HG02943 (cell line): Measurements from ENCODE around the gene LDLRAP1.

Experiments used
- ATAC-seq: cut with Tn5 transposase; IDR thresholded peaks from one replicate; pipeline ENCODE4 v1.9.1; 2021; ENCODE audit warnings: mild to moderate bottlenecking, low read depth, moderate library complexity; ENCODE audit not compliant: unreplicated experiment

The LDLRAP1 gene

GRCh38 chr1:25523542-25523941 is 19.9 kb upstream of the LDLRAP1 start:
- ATAC-seq: no peak

- ATAC-seq: no peak
Observed at GRCh38 chr1:25524568-25525360, 18.6 kb upstream of the LDLRAP1 start.

- no peak for ATAC-seq
Observed at GRCh38 chr1:25525361-25525688, 18.1 kb upstream of the LDLRAP1 start.

GRCh38 chr1:25526753-25527152 is 16.7 kb upstream of the LDLRAP1 start:
- ATAC-seq: no peak

GRCh38 chr1:25527226-25527846 is 16.1 kb upstream of the LDLRAP1 start:
- ATAC-seq: no peak

- no peak for ATAC-seq
Observed at GRCh38 chr1:25527946-25528595, 15.3 kb upstream of the LDLRAP1 start.

GRCh38 chr1:25528881-25529517 is 14.4 kb upstream of the LDLRAP1 start:
- ATAC-seq: no peak

GRCh38 chr1:25529518-25530185 is 13.8 kb upstream of the LDLRAP1 start:
- no peak for ATAC-seq

- no peak for ATAC-seq
Observed at GRCh38 chr1:25530186-25531081, 13.0 kb upstream of the LDLRAP1 start.

- ATAC-seq: no peak
Observed at GRCh38 chr1:25531082-25531461, 12.3 kb upstream of the LDLRAP1 start.

DNA sequence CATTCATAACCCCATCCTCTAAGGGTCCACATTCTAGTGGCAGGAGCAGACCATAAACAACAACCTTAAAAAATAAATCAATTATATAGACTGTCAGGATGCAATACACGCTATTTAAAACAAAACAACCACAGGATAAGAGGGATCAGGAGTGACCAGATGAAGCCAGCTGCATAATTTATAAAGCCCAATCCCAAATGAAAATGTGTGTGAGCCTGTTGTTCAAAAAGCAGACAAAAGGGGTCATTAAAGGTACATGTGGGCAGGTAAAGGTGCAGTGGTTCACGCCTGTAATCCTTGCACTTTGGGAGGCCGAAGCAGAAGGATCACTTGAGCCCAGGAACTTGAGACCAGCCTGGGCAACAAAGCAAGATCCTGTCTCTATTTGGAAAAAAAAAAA is 10.4 kb upstream of the LDLRAP1 start:
- no peak for ATAC-seq

DNA sequence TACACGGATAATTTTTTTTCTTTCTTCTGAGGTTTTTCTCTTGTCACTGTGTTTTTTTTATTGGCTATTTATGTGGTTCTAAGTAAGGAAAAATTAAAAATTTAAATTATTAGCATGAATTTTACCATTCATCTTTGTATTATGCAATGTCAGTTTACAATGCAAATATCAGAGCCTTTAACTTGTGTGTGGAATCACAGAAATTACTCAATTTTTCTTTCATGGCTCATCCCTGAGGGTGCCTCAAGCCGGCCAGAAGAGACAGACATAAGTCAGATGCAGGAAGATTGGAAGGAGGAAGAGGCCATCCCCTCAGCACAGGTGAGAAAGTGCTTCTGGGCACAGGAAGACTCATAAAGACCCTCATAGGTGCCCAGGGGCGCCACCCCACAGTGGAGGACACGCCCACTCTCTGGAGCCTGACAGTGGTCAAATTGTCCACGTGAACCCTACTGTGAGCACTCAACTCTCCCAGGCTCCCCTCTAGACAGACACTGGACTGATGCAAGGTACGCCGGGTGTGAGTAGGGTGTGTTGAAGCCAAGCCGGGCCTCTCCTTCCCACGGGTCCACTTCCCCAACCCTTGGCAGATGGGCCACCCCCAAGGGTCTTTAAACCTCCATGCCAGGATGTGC is 9.5 kb upstream of the LDLRAP1 start:
- no peak for ATAC-seq

DNA sequence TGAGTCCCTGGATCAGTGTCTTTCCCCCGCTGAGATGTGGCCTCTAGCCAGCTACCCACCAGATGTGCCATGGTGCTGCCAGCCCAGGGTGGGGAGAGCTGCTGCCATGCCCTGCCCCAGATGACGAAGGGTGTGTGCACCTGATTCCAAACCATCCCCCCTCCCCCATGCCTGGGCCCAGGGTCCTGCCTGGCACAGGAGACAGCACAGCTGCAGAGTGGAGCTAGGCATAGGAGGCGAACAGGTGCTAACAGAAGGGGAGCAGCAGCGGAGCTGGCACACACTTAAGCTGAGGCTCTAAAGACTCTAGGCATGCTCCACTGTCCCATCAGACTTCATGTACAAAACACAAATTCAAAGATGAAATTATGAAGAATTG is 9.0 kb upstream of the LDLRAP1 start:
- no peak for ATAC-seq

DNA sequence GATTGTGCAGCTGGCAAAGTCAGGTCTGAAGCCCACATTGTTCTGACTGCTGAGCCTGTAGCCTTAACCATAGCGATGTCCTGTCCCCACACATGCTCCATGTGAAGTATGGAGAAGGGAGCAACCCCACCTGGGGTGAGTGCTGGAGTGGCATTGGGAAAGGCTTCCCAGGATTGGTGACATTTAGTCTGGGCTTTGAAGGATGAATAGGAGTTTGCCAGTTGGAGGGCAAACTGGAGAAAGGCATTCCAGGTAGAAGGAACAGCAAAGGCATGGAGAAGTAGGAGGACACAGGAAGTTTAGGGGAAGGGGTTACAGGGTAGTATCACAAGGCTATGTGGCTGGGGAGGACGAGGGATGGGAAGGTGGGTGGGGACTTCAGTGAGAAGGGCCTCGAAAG is 7.3 kb upstream of the LDLRAP1 start:
- no peak for ATAC-seq

DNA sequence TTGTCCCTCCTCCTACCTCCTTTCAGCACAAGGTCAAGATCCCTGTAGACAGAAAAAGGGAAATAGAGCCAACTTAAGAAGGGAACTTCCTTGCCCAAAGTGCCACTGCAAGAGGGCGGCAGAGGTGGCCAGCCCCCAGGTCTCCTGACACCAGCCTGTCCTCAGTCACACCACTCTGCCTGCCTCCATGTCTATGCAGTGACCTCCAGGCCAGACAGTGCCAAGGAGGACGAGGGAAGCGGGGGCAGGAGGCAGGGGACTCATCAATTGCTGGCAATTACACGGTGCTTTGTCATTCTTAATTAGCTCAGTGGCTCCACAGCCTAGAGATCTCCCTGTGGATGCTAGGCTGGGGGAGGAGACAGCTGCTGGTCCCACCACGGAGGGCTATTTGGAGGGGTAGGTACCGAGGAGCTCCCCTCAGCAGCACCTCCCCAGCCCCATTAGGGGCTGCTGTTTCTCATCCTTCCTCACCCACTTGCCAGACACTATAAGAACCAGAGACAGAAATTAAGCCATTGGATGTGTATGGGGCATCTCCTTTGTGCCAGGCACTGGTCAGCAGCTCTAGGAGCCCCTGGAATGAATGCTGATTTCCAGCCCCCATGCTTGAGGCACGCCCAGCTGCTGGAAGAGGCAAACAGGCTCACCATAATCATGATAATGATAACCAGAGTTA is 6.1 kb upstream of the LDLRAP1 start:
- ATAC-seq: no peak

DNA sequence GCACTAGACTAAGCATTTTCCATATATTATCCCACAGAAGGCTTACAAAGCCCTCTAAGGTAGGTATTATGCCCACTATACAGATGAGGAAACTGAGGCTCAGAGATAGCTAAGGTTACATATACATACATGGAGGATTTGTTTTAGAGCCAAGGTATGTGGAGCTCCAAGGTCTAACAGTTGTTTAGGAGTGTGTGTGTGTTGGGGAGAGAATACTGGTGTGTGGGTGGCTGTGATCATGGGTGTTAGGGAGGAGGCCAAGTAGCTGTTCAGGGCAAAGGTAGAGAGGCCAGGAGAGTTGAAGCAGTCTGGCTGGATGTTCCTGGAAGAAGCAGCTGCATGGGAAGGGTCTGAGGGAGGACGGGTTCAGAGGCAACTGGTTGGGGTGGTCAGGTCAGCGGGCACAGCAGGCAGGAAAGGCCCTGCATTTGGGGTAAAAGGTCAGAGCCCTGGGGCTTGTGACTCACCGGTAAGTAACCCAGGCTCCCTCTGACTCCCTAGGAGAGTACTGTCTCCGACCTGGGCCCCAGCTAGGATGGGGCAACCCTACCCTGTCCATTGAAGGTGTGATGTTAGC is 5.1 kb upstream of the LDLRAP1 start:
- ATAC-seq: no peak

DNA sequence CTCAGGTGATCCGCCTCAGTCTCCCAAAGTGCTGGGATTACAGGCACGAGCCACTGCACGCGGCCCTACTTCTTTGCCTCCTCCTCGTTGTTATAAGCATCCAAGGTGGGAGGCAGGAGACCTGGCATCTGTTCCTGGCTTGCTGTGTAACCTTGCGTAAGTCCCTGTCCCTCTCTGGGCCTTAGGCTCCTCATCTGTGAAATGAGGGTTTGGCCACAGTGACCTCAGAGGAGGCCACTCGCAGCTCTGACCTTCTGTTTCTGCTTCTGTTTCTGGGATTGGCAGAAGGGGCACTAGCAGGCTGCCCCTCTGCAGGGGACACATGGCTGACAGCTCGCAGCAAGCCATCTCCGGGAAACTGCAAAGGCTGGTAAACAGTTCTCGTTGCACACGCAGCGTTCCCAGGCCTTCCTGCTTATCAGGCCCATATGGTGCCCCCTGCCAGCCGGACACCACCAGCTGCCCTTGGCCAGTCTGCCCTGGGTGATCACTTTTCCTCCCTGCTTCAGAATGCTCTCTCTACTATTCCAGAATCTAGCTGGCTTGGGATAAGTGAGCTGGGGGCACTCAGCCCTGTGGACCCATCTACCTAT is 2.6 kb upstream of the LDLRAP1 start:
- no peak for ATAC-seq

DNA sequence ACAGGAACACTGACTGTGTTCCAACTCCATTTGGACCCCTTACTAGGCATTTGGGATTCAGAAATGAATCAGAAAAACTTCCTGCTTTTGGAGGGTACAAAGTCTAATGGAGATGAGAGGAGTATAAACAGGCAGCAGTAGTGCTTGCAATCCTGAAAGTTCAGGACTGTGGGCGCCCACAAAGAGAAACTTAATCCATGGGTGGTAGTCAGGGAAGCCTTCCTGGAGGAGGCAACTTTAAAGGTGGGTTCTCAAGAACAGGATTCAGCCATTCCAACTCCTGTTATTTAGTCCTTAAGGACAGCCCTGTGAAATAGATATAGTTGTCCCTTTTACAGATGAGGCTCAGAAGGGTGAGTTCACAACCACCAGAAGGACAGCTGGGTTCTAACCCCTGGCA is 2.0 kb upstream of the LDLRAP1 start:
- no peak for ATAC-seq
